Measurements from ENCODE around the gene RHOBTB1.

Gene RHOBTB1

GRCh38 chr10:60869652-60870415 lies 74.2 kb downstream of the RHOBTB1 start:
- H3K4me3 ChIP-seq (ENCODE audit: control insufficient read depth, low read depth, low read length) = no peak overlapping the region
- TF ChIP-seq CTCF (conservative IDR thresholded peaks at IDR 0.05; ENCODE audit: control insufficient read depth, insufficient read depth, low read depth, low read length) = no peak
- no peak for DNase-seq (ENCODE audit: low read depth)

- DNase-seq (ENCODE audit: low read depth) = no peak
- H3K4me3 ChIP-seq (ENCODE audit: control insufficient read depth, low read depth, low read length) = no peak overlapping the region
- no peak for TF ChIP-seq CTCF (conservative IDR thresholded peaks at IDR 0.05; ENCODE audit: control insufficient read depth, insufficient read depth, low read depth, low read length)
Observed at GRCh38 chr10:60868946-60869345, 75.0 kb downstream of the RHOBTB1 start.

GRCh38 chr10:60865198-60865783 lies 78.7 kb downstream of the RHOBTB1 start:
- no peak for TF ChIP-seq CTCF (conservative IDR thresholded peaks at IDR 0.05; ENCODE audit: control insufficient read depth, insufficient read depth, low read depth, low read length)
- DNase-seq (ENCODE audit: low read depth) = no peak

GRCh38 chr10:60863796-60864195 lies 80.2 kb downstream of the RHOBTB1 start:
- no peak for TF ChIP-seq CTCF (conservative IDR thresholded peaks at IDR 0.05; ENCODE audit: control insufficient read depth, insufficient read depth, low read depth, low read length)
- no peak for DNase-seq (ENCODE audit: low read depth)
- H3K4me3 ChIP-seq (ENCODE audit: control insufficient read depth, low read depth, low read length) = no peak overlapping the region

More at GRCh38 chr10:60865198-60865783, 78.7 kb downstream of the RHOBTB1 start:
- no peak overlapping the region for H3K4me3 ChIP-seq (ENCODE audit: control insufficient read depth, low read depth, low read length)

GRCh38 chr10:60862517-60862916 lies 81.5 kb downstream of the RHOBTB1 start:
- no peak for DNase-seq (ENCODE audit: low read depth)
- no peak overlapping the region for H3K4me3 ChIP-seq (ENCODE audit: control insufficient read depth, low read depth, low read length)
- no peak for TF ChIP-seq CTCF (conservative IDR thresholded peaks at IDR 0.05; ENCODE audit: control insufficient read depth, insufficient read depth, low read depth, low read length)

- DNase-seq (ENCODE audit: low read depth) = no peak
- no peak for TF ChIP-seq CTCF (conservative IDR thresholded peaks at IDR 0.05; ENCODE audit: control insufficient read depth, insufficient read depth, low read depth, low read length)
- no peak overlapping the region for H3K4me3 ChIP-seq (ENCODE audit: control insufficient read depth, low read depth, low read length)
Observed at GRCh38 chr10:60856405-60856804, 87.6 kb downstream of the RHOBTB1 start.
